ENCODE measurements around the gene RING1. TPM values are rescaled to one million over a fixed set of nuclear protein-coding genes. Genes with fewer than 3 reads are reported as not detected.

Gene RING1
- total RNA-seq, 2 experiments from 2014 or later, result 31.8 to 40.0 TPM

DNA sequence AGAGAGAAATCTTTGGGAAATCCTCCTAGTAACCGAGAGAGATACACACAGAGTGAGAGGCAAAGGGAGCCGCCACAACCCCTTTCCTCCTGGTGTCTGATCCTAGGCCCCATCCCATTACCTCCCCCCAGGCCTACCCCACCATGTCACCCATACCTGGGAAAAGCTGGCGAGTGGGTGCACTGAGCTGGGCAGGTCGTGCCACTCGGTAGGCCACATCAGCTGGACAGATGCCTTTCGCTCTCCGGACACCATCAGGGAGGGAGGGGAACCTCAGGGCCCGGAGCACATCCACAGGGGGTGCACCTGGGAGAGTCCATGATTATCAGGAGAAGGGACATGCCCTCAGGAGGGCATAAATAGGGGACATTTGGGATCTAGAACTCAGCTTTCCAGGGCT lies 19.1 kb upstream of the RING1 start:
- no peaks in the 10 kb centered on the region for H3K9me2 ChIP-seq (ENCODE audit: insufficient read depth, low read length)
- H3K27ac ChIP-seq (ENCODE audit: low read depth, low read length, poor library complexity, severe bottlenecking), result no peak overlapping the region
- H3K4me3 ChIP-seq (ENCODE audit: low read depth, low read length, poor library complexity, severe bottlenecking), result no peak overlapping the region
- no TSS peak for BruUV-seq (replicated peaks)
- CTCF ChIA-PET (ENCODE audit: unreplicated experiment), result no interaction called here
- no peak for DNase-seq (ENCODE audit: low spot score)
- peaks cover under 1% of the 10 kb centered on the region for H3K4me1 ChIP-seq (ENCODE audit: insufficient read depth, low read length, poor library complexity, severe bottlenecking)
- H3K36me3 ChIP-seq (ENCODE audit: insufficient read depth, low read length), result peaks cover 8% of the 10 kb centered on the region
- POLR2A ChIA-PET, result interaction anchor here (0.6 kb wide), 1 partner anchor 9 kb away, joined by 5 read pairs; no protein-coding TSS in a partner anchor
- H3K4me2 ChIP-seq (ENCODE audit: low read length), result no peak overlapping the region
- H4K20me1 ChIP-seq (ENCODE audit: insufficient read depth, low read length), result no peaks in the 10 kb centered on the region
- H3K79me2 ChIP-seq (ENCODE audit: insufficient read depth, low read depth, low read length), result no peaks in the 10 kb centered on the region
- H2AFZ ChIP-seq (ENCODE audit: low read length), result no peak overlapping the region
- TF ChIP-seq, protein P1, sequence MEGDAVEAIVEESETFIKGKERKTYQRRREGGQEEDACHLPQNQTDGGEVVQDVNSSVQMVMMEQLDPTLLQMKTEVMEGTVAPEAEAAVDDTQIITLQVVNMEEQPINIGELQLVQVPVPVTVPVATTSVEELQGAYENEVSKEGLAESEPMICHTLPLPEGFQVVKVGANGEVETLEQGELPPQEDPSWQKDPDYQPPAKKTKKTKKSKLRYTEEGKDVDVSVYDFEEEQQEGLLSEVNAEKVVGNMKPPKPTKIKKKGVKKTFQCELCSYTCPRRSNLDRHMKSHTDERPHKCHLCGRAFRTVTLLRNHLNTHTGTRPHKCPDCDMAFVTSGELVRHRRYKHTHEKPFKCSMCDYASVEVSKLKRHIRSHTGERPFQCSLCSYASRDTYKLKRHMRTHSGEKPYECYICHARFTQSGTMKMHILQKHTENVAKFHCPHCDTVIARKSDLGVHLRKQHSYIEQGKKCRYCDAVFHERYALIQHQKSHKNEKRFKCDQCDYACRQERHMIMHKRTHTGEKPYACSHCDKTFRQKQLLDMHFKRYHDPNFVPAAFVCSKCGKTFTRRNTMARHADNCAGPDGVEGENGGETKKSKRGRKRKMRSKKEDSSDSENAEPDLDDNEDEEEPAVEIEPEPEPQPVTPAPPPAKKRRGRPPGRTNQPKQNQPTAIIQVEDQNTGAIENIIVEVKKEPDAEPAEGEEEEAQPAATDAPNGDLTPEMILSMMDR (conservative IDR thresholded peaks at IDR 0.05; ENCODE audit: low read length), result no peak
- TF ChIP-seq EZH2phosphoT487 (IDR thresholded peaks at IDR 0.05; ENCODE audit: borderline replicate concordance, low read depth, low read length), result no peak
- peaks cover 3% of the 10 kb centered on the region; the same call in 1 of the 2 replicates for H3K9me3 ChIP-seq (ENCODE audit: low read length)
- intact Hi-C loops (cut with micrococcal nuclease; ENCODE audit: unreplicated experiment), result no loop called here

DNA sequence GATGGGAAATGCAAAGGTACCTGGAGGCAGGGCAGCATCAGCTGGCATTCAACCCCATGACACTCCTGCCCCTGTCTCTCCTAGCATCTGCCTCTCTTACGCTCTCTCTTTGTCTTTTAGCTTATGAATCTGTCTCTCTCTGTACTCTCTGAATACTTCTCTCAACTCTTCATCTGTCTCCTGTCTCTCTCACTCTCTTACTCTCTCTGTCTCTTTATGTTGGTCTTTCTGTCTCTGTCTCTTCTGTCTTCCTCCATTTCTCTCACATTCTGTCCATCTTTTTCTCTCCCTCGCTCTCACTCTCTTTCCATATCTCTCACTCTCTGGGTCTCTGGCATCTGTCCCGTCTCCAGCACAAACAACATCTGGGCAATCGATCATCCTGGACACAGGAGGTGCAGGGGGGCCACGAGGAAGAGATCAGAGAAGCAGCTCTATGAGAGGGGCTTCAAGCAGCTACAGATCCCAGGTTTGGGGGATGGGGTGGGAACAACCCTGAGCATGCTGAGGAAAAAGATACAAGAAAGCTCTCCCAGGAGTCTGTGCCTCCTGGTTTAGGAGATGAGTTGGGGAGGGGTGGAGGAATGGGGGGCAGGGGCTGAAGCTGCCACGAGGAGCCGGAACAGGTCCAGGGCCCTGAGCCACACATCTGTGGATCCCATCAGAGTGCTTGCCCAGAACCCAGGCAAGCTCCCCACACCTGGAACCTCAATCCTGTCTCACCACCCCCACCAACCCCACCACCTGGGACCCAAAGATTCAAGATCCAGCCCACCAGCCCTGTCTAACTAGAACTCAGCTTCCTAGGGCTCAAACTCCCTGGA lies 18.5 kb upstream of the RING1 start:
- intact Hi-C loops (cut with micrococcal nuclease; ENCODE audit: unreplicated experiment), result no loop called here
- POLR2A ChIA-PET, result interaction anchor here (0.6 kb wide), 1 partner anchor 9 kb away, joined by 5 read pairs; no protein-coding TSS in a partner anchor
- DNase-seq (ENCODE audit: low spot score), result no peak

More for the DNA sequence above, 18.5 kb upstream of the RING1 start:
- H3K4me1 ChIP-seq (ENCODE audit: insufficient read depth, low read length, poor library complexity, severe bottlenecking), result no peaks in the 10 kb centered on the region
- H3K79me2 ChIP-seq (ENCODE audit: insufficient read depth, low read depth, low read length), result no peaks in the 10 kb centered on the region
- H3K4me3 ChIP-seq (ENCODE audit: low read depth, low read length, poor library complexity, severe bottlenecking), result no peak overlapping the region
- no peaks in the 10 kb centered on the region for H4K20me1 ChIP-seq (ENCODE audit: insufficient read depth, low read length)
- H3K9me3 ChIP-seq (ENCODE audit: low read length), result no peaks in the 10 kb centered on the region
- CTCF ChIA-PET (ENCODE audit: unreplicated experiment), result no interaction called here
- no peak overlapping the region for H3K27ac ChIP-seq (ENCODE audit: low read depth, low read length, poor library complexity, severe bottlenecking)
- TF ChIP-seq, protein P1 (conservative IDR thresholded peaks at IDR 0.05; ENCODE audit: low read length), result no peak
- TF ChIP-seq EZH2phosphoT487 (IDR thresholded peaks at IDR 0.05; ENCODE audit: borderline replicate concordance, low read depth, low read length), result no peak
- no peak overlapping the region for H3K4me2 ChIP-seq (ENCODE audit: low read length)
- peaks cover 15% of the 10 kb centered on the region for H3K36me3 ChIP-seq (ENCODE audit: insufficient read depth, low read length)
- no peak overlapping the region for H2AFZ ChIP-seq (ENCODE audit: low read length)
- BruUV-seq (replicated peaks), result no TSS peak
- H3K9me2 ChIP-seq (ENCODE audit: insufficient read depth, low read length), result no peaks in the 10 kb centered on the region
